ENCODE results near the gene GOLGA8B.
"Not testable (repeated sequence)": the region's sequence is repeated elsewhere in the genome, so short reads cannot be mapped to it uniquely, and the experiment has no call there.

The GOLGA8B gene

DNA sequence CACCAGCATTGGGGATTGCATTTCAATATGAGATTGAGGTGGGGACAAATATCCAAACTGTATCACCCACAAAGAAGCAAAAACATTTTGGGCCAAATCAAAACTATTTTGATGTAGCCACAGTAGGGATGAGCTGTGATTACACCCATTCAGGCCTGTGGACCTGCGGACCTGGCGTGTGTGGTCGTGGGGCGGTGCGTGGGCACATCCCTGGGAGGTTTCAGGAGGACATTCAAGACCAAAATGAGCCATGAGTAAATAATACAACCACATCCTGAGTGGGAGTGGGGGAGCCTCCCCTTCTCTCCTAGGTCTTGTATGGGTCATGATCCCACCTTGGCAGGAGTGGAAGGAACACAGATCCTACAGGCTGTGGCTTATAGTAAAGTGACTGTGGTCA is 23.7 kb downstream of the GOLGA8B start:
- not testable (repeated sequence) for DNase-seq (ENCODE audit: low spot score)

DNA sequence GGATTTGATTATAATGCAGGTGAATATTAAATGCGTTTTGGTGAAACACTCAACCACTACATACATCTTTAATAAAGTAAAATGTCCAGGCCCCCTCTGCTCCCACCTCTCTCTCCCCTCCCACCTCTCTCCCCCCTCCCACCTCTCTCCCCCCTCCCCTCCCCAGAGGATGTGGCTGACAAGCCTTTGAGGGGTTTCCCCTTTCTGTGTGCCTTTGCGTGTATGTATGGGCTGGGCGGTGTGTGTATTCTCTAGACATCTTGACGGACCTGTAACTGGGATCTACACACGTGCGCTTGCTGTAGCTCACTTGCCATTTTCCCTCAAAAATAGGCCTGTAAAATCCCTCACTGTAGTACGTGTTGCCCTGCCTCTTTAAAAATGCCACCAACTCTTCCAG is 28.3 kb downstream of the GOLGA8B start:
- DNase-seq (ENCODE audit: low spot score) = not testable (repeated sequence)

DNA sequence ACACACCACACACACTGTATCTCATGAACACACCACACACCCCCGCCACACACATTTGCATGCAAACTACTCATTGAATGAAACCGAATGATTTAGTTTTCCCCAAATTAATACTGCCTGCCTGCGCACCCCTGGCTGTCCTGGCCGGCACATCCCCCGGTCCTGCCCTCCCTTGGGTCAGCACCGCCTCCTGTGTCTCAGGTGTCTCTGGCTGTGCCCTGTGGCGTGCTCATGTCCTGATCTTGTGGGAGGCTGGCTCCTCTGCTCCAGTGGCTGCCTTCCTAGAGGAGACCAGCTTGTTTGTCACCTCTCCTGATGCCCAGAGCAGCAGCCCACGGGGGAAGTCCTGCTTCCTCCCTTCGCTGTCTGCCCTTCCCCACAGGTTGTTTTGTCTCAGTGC is 28.7 kb downstream of the GOLGA8B start:
- DNase-seq (ENCODE audit: low spot score) = not testable (repeated sequence)

- not testable (repeated sequence) for DNase-seq (ENCODE audit: low spot score)
These were observed 29.3 kb downstream of the GOLGA8B start for GRCh38 chr15:34554126-34554525.

GRCh38 chr15:34550129-34550528 is 33.3 kb downstream of the GOLGA8B start:
- DNase-seq (ENCODE audit: low spot score) = not testable (repeated sequence)

GRCh38 chr15:34549381-34549809 is 34.1 kb downstream of the GOLGA8B start:
- DNase-seq (ENCODE audit: low spot score) = not testable (repeated sequence)

GRCh38 chr15:34543860-34544649 is 39.4 kb downstream of the GOLGA8B start:
- DNase-seq (ENCODE audit: low spot score) = not testable (repeated sequence)

GRCh38 chr15:34535857-34536256 is 47.6 kb downstream of the GOLGA8B start:
- DNase-seq (ENCODE audit: low spot score) = not testable (repeated sequence)

All from HuH-7.5 (cell line).